Neural cell (in vitro differentiated cells): Measurements from ENCODE around the gene CENPP.

Experiments
- CTCF ChIP-seq: fragments of 450-650 bp; IDR thresholded peaks from 2 replicates; pipeline ENCODE4 v1.5.1; 2014; ENCODE audit warnings: antibody characterized with exemption, mild to moderate bottlenecking, moderate library complexity; ENCODE audit not compliant: poor library complexity, severe bottlenecking
- EP300 ChIP-seq: fragments of 450-650 bp; conservative IDR thresholded peaks from 2 replicates; pipeline ENCODE4 v1.6.1; 2014; ENCODE audit warnings: antibody characterized with exemption, mild to moderate bottlenecking, moderate library complexity; ENCODE audit not compliant: poor library complexity, severe bottlenecking
- MXI1 ChIP-seq: fragments of 450-650 bp; conservative IDR thresholded peaks from 2 replicates; pipeline ENCODE4 v1.6.1; 2014; ENCODE audit warnings: antibody characterized with exemption, mild to moderate bottlenecking; ENCODE audit not compliant: poor library complexity, severe bottlenecking

GRCh38 chr9:92666912-92667532 lies 341.3 kb downstream of the CENPP start:
- TF ChIP-seq EP300 (no peak), CTCF (no peak), MXI1 (no peak)
